K562 (cell line): ENCODE data around the gene PHPT1. TPM values are rescaled to one million over a fixed set of nuclear protein-coding genes. Genes with fewer than 3 reads are reported as not detected.

Experiments used
- ATAC-seq: fragments of 200-7000 bp; cut with Tn5 transposase; 3 replicates; pipeline ENCODE4 v1.9.1; 2020; ENCODE audit warnings: moderate library complexity
- BruUV-seq: library from RNA; stranded (reverse); fragments of 400-500 nt; replicated peaks from 2 replicates; lab custom pipeline; 2021; lab: Mats Ljungman, UMichigan
- CTCF ChIA-PET: fragments of 300-600 bp; formaldehyde crosslinking; extraction: SDS; loops from one replicate; lab custom pipeline; 2021; ENCODE audit warnings: low intra/inter-chr PET ratio; lab: Yijun Ruan, JAX
- POLR2A ChIA-PET: fragments of 300-600, 350-650 bp; sonication (Branson Sonifier 250); formaldehyde crosslinking; extraction: SDS; loops from one replicate; lab custom pipeline; 2021; ENCODE audit warnings: antibody characterized with exemption, inconsistent platforms; lab: Yijun Ruan, JAX
- DNase-seq, 4 experiments: peaks; one replicate each; pipeline versions ENCODE4 v3.0.0 to v3.0.0-alpha.2; 2011 to 2018; ENCODE audit warnings: low spot score in 3 of 4, mixed read lengths in 3 of 4; ENCODE audit errors: extremely low read depth in 1 of 4
- FAIRE-seq: peaks from 2 replicates; lab custom pipeline; 2011; peaks lifted over from hg19 to GRCh38; lab: Jason Lieb, UNC
- H2AFZ ChIP-seq: 2 replicates; pipeline ENCODE4 v1.6.0; 2011; ENCODE audit warnings: low read depth, low read length, control low read depth, inconsistent platforms
- H3K27ac ChIP-seq: fragments of 200-600 bp; 3 replicates; pipeline ENCODE4 v1.8.0; 2011; ENCODE audit warnings: low read depth, mild to moderate bottlenecking, control low read depth, inconsistent platforms, low read length, moderate library complexity, mixed read lengths; ENCODE audit errors: extremely low read depth
- H3K27me3 ChIP-seq, 2 experiments: fragments of 300-600 bp in 1 of 2; 2 replicates in 1 of 2; 3 replicates in 1 of 2; pipeline versions ENCODE4 v1.6.0 to v1.8.0; 2011; ENCODE audit warnings: inconsistent platforms in 2 of 2, low read length in 2 of 2, mild to moderate bottlenecking in 1 of 2, mixed read lengths in 1 of 2, moderate library complexity in 1 of 2; ENCODE audit not compliant: control insufficient read depth in 2 of 2, insufficient read depth in 2 of 2
- H3K36me3 ChIP-seq: fragments of 300-600 bp; 3 replicates; pipeline ENCODE4 v1.8.0; 2011; ENCODE audit warnings: mild to moderate bottlenecking, low read length, inconsistent platforms; ENCODE audit not compliant: control insufficient read depth, insufficient read depth
- H3K4me1 ChIP-seq, 2 experiments: fragments of 200-600 bp in 1 of 2; replicated peaks in 1 of 2; 2 replicates in 1 of 2; 3 replicates in 1 of 2; pipeline versions ENCODE4 v1.5.1 to v1.8.0; 2011; ENCODE audit warnings: inconsistent platforms in 2 of 2, low read length in 2 of 2, mild to moderate bottlenecking in 1 of 2, mixed read lengths in 1 of 2, moderate library complexity in 1 of 2; ENCODE audit not compliant: control insufficient read depth in 2 of 2, insufficient read depth in 2 of 2
- H3K4me2 ChIP-seq: 2 replicates; pipeline ENCODE4 v1.6.1; 2011; ENCODE audit warnings: low read length, control low read depth, inconsistent platforms, mixed read lengths; ENCODE audit not compliant: insufficient read depth
- H3K4me3 ChIP-seq: fragments of 200-600 bp; sonication (generic), shearing (Covaris generic); 2 replicates; pipeline ENCODE4 v1.5.1; 2016; ENCODE audit warnings: control low read depth, inconsistent platforms
- H3K79me2 ChIP-seq: fragments of 200-600 bp; 3 replicates; pipeline ENCODE4 v1.8.0; 2011; ENCODE audit warnings: low read length, inconsistent platforms; ENCODE audit not compliant: control insufficient read depth, insufficient read depth
- H3K9ac ChIP-seq, 2 experiments: 2 replicates each; pipeline versions ENCODE4 v1.6.0 to v1.6.1; 2011; ENCODE audit warnings: low read depth in 2 of 2, low read length in 2 of 2, control low read depth in 1 of 2, inconsistent platforms in 1 of 2, mild to moderate bottlenecking in 1 of 2, mixed read lengths in 1 of 2; ENCODE audit not compliant: insufficient read depth in 1 of 2
- H3K9me1 ChIP-seq: one replicate; pipeline ENCODE4 v1.6.0; 2011; ENCODE audit warnings: inconsistent platforms, mild to moderate bottlenecking, low read length, moderate library complexity; ENCODE audit not compliant: control insufficient read depth, insufficient read depth
- H3K9me3 ChIP-seq: replicated peaks from 2 replicates; pipeline ENCODE4 v1.5.1; 2011; ENCODE audit warnings: low read depth, low read length, inconsistent platforms; ENCODE audit not compliant: control insufficient read depth, insufficient read depth
- H4K20me1 ChIP-seq: replicated peaks from 2 replicates; pipeline ENCODE4 v1.6.1; 2011; ENCODE audit warnings: low read length, inconsistent platforms, mixed read lengths; ENCODE audit not compliant: control insufficient read depth, insufficient read depth
- MYNN ChIP-seq, 2 experiments: sonication (generic); formaldehyde crosslinking in 1 of 2; IDR thresholded peaks; 2 replicates each; pipeline versions ENCODE4 v1.5.0 to v1.6.1; 2016 to 2020; ENCODE audit warnings: antibody characterized with exemption in 1 of 2, missing genetic modification reagents in 1 of 2
- POLR2A ChIP-seq: fragments of 450-650 bp; conservative IDR thresholded peaks from 2 replicates; pipeline ENCODE4 v1.6.1; 2016
- POLR2B ChIP-seq: fragments of 450-650 bp; IDR thresholded peaks from 2 replicates; pipeline ENCODE4 v1.6.1; 2018; ENCODE audit warnings: low read depth; ENCODE audit not compliant: partially characterized antibody
- POLR2G ChIP-seq: fragments of 200-400 bp; formaldehyde crosslinking; IDR thresholded peaks from 2 replicates; pipeline ENCODE4 v1.6.1; 2017; ENCODE audit warnings: low read depth, mild to moderate bottlenecking, antibody characterized with exemption, low read length, moderate library complexity
- PTBP1 ChIP-seq: fragments of 200-400 bp; formaldehyde crosslinking; IDR thresholded peaks from 2 replicates; pipeline ENCODE4 v1.6.1; 2017; ENCODE audit warnings: low read depth, low read length
- RBFOX2 ChIP-seq: fragments of 200-400 bp; formaldehyde crosslinking; IDR thresholded peaks from 2 replicates; pipeline ENCODE4 v1.6.1; 2017; ENCODE audit warnings: low read depth, mild to moderate bottlenecking, low read length, moderate library complexity
- RBM22 ChIP-seq: fragments of 200-400 bp; formaldehyde crosslinking; IDR thresholded peaks from 2 replicates; pipeline ENCODE4 v1.6.1; 2018; ENCODE audit warnings: low read length, low read depth; ENCODE audit not compliant: poor library complexity, severe bottlenecking
- SUPT5H ChIP-seq: fragments of 450-650 bp; IDR thresholded peaks from 2 replicates; pipeline ENCODE4 v1.6.1; 2016
- ZNF324 ChIP-seq: fragments of 250-450 bp; sonication (Bioruptor Pico); IDR thresholded peaks from 2 replicates; pipeline ENCODE4 v1.4.0; 2020; ENCODE audit warnings: mild to moderate bottlenecking
- WGBS: fragments of 100-300 bp; shearing (Covaris generic); methylation state at CpG from one replicate; pipeline ENCODE4 v1.1.6; 2016; ENCODE audit warnings: low coverage, mixed read lengths; ENCODE audit not compliant: insufficient coverage; ENCODE audit errors: missing lambda C conversion rate; 5-methylcytosine and 5-hydroxymethylcytosine counted together
- in situ Hi-C: fragments of 300-500 bp; cut with MboI; formaldehyde crosslinking; loops from 4 replicates; pipeline ENCODE4 v1.15.0; 2018; ENCODE audit warnings: inconsistent platforms, mixed read lengths
- intact Hi-C: fragments of 100-400 bp; cut with micrococcal nuclease; formaldehyde crosslinking; loops from 2 replicates; pipeline ENCODE4 v1.14.2; 2022
- polyA plus RNA-seq, 8 experiments: library from polyadenylated mRNA; depleted of rRNA in 4 of 8; stranded (reverse) in 5 of 8; unstranded in 3 of 8; fragments of >200 nt; fragmentation: Nextera tagmentation in 2 of 8; fragmentation: Illumina TruSeq in 1 of 8; extraction: Ambion mirVana in 2 of 8; extraction: Trizol in 1 of 8; gene quantifications; 2 replicates each; pipeline versions ENCODE4 v1.2.1 to v1.2.3, GENCODE V29; 2011 to 2014; ENCODE audit warnings: inconsistent platforms in 1 of 8, missing spikeins in 1 of 8
- total RNA-seq, 7 experiments: library from RNA; depleted of rRNA in 6 of 7; stranded (reverse); fragments of >200 nt in 6 of 7; fragmentation: Illumina TruSeq in 2 of 7; extraction: Trizol in 2 of 7; gene quantifications; 2 replicates each; pipeline versions ENCODE4 v1.2.1 to v1.2.3, GENCODE V29; 2011 to 2021; ENCODE audit warnings: low replicate concordance in 1 of 7
- TF ChIP-seq, protein P1 (sequence below): sonication (generic); formaldehyde crosslinking; IDR thresholded peaks from 2 replicates; pipeline ENCODE4 v1.9.0; 2022; ENCODE audit warnings: mild to moderate bottlenecking, missing genetic modification reagents
- TF ChIP-seq, protein P2 (sequence below): fragments of 250-450 bp; sonication (Bioruptor Pico); IDR thresholded peaks from 2 replicates; pipeline ENCODE4 v1.9.0; 2021; ENCODE audit warnings: mild to moderate bottlenecking

PHPT1 gene
- total and polyA plus RNA-seq, 9 of the 15 experiments (the other 6 are each of a cell fraction or from before 2014, with no cell fraction given) = 20.9 to 166 (median 129) TPM

DNA sequence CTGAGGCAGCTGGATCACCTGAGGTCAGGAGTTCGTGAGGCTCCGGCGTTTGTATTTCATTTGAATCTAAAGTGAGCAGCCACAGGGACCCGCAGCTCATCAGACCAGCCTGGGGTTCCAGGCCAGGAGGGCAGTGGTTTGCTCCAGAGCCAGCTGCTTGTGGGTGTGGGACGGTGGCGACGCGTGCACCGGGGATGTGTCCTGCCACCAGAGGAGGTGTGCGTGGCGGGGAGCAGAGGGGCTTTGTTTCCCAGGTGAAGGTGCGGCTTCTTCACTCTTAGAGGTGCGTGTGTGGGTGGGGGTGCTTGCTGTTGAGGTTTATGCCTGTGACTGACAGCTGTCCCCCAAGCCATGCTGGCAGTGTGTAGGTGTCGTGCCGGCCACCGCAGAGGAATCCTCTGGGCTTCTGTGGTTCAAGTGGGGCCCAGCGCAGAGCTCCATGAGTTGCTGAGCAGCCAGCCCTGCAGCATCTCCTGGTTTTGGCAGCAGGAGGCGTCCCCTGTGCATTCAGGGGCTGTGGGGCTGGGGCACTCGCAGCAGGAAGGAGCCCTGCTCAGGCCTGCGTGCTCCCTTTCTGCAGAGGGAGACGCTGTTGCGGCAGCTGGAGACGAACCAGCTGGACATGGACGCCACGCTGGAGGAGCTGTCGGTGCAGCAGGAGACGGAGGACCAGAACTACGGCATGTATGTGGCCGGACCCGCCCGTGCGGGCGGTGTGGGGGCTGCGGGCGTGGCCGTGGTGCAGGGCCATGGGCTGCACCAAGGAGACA, 13.9 kb upstream of the PHPT1 start:
- in situ Hi-C loops (no loop called here), intact Hi-C loops (no loop called here)
- H3K9me1 ChIP-seq = peaks cover 3% of the 10 kb centered on the region
- H3K27me3 ChIP-seq = no peaks in the 10 kb centered on the region
- FAIRE-seq (no peak), ATAC-seq (no peak), DNase-seq (no peak)
- peaks cover 87% of the 10 kb centered on the region; the same call in 2 of the 3 replicates for H3K36me3 ChIP-seq
- TF ChIP-seq RBM22 = peak; percentile 87
- TF ChIP-seq SUPT5H = 0 out of 2 replicates have a peak, but pooled peaks have one; percentile 49
- TF ChIP-seq POLR2G = peak; percentile 81
- TF ChIP-seq POLR2B = peak; percentile 15
- TF ChIP-seq, protein P1, sequence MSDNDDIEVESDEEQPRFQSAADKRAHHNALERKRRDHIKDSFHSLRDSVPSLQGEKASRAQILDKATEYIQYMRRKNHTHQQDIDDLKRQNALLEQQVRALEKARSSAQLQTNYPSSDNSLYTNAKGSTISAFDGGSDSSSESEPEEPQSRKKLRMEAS (CRISPR knock-in tag) = no peak
- TF ChIP-seq RBFOX2 = peak; percentile 23; the same call in 1 of the 2 replicates
- TF ChIP-seq, protein P2, sequence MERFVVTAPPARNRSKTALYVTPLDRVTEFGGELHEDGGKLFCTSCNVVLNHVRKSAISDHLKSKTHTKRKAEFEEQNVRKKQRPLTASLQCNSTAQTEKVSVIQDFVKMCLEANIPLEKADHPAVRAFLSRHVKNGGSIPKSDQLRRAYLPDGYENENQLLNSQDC (CRISPR knock-in tag) = no peak
- no peak for TF ChIP-seq ZNF324 (CRISPR knock-in tag)
- 0 out of 2 replicates have a peak, but pooled peaks have one; percentile 28 for TF ChIP-seq PTBP1
- TF ChIP-seq MYNN (IDR thresholded peaks at IDR 0.05) = peak; percentile 29; the same call in 1 of the 2 replicates
- TF ChIP-seq MYNN (CRISPR knock-in tag; IDR thresholded peaks at IDR 0.05) = no peak
- peak; percentile 54 for TF ChIP-seq POLR2A
- no peak overlapping the region for H3K4me3 ChIP-seq
- 91% methylated on average over 29 of the region's 36 CpGs for WGBS
- peaks cover 2% of the 10 kb centered on the region; the same call in 1 of the 2 replicates for H4K20me1 ChIP-seq
- CTCF ChIA-PET = no interaction called here
- peak overlapping the region in 1 of 2 experiments; percentile 36; a peak in 1 of 4 replicates for H3K9ac ChIP-seq
- H3K9me3 ChIP-seq = no peaks in the 10 kb centered on the region
- no peaks in the 10 kb centered on the region for H3K79me2 ChIP-seq
- no peak overlapping the region for H3K4me2 ChIP-seq
- H3K27ac ChIP-seq = no peak overlapping the region
- H3K4me1 ChIP-seq = peaks cover 7 to 71% of the 10 kb centered on the region in 2 experiments; a peak in 4 of 5 replicates
- no TSS peak for BruUV-seq
- POLR2A ChIA-PET = interaction anchor here (1.4 kb wide), 1 partner anchor 109 kb away, joined by 3 read pairs; no protein-coding TSS in a partner anchor
- no peak overlapping the region for H2AFZ ChIP-seq
